Stomach smooth muscle (tissue), 2 donors: ENCODE data around the gene SPPL3.

ENCODE experiments used
- H3K27ac ChIP-seq: one replicate; pipeline ENCODE4 v1.7.0; 2013; ENCODE audit warnings: mild to moderate bottlenecking, low read length, inconsistent platforms
- H3K27me3 ChIP-seq, 2 donors: one replicate each; pipeline ENCODE4 v1.7.0; 2013; ENCODE audit warnings: low read length in 2 of 2; ENCODE audit not compliant: insufficient read depth in 2 of 2, control insufficient read depth in 1 of 2
- H3K36me3 ChIP-seq, 2 donors: one replicate each; pipeline ENCODE4 v1.7.0; 2013; ENCODE audit warnings: low read length in 2 of 2; ENCODE audit not compliant: control insufficient read depth in 2 of 2, insufficient read depth in 2 of 2
- H3K4me1 ChIP-seq: one replicate; pipeline ENCODE4 v1.7.0; 2013; ENCODE audit warnings: low read length; ENCODE audit not compliant: control insufficient read depth, insufficient read depth
- H3K4me3 ChIP-seq, 2 donors: one replicate each; pipeline ENCODE4 v1.7.0; 2013; ENCODE audit warnings: low read length in 2 of 2
- H3K9ac ChIP-seq, 2 donors: one replicate each; pipeline ENCODE4 v1.7.0; 2013; ENCODE audit warnings: low read length in 2 of 2, mild to moderate bottlenecking in 1 of 2
- H3K9me3 ChIP-seq, 2 donors: one replicate each; pipeline ENCODE4 v1.7.0; 2013; ENCODE audit warnings: low read length in 2 of 2; ENCODE audit not compliant: control insufficient read depth in 2 of 2
- donor health status: healthy.
- donor health status: Pancreatic carcinoma.

SPPL3 gene

DNA sequence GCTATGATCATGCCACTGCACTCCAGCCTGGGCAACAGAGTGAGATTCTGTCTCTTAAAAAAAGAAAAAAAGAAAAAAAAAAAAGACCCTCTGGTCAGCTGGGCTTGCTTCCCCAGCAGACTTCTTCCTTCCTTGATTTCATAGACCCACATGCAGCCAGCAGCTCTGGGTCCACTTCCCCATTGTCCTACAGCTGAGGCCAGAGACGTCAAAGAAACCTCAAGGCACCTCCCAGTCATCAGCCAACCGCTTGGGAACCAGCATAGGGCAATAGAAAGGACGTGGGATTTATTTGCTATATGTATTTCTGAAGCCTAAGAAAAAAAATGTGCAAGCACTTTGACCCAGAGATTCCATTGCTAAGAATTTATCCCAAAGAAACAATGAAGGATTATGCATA lies 35.4 kb upstream of the SPPL3 start:
- Histone ChIP-seq H3K36me3 (no peaks in the 10 kb centered on the region), H3K9ac (no peak overlapping the region), H3K27me3 (no peaks in the 10 kb centered on the region), H3K4me3 (no peak overlapping the region), H3K9me3 (no peaks in the 10 kb centered on the region), H3K4me1 (no peaks in the 10 kb centered on the region), H3K27ac (no peak overlapping the region)

DNA sequence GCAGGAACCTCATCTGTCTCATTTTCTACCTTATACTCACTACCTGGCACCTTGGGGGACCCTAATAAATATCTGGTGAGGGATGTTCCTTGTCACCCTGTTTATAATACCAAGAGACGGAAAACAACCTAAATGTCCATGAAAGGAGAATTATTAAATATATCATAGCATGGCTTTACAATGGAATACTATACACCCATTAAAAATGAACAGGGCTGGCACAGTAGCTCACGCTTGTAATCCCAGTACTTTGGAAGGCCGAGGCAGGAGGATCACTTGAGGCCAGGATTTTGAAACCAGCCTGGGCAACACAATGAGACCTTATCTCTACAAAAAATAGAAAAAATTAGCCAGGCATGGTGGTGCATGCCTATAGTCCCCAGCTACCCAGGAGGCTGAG lies 34.3 kb upstream of the SPPL3 start:
- H3K36me3 ChIP-seq, result no peaks in the 10 kb centered on the region
- H3K27ac ChIP-seq, result no peak overlapping the region
- no peak overlapping the region for H3K4me3 ChIP-seq
- no peaks in the 10 kb centered on the region for H3K4me1 ChIP-seq
- no peaks in the 10 kb centered on the region for H3K27me3 ChIP-seq
- H3K9ac ChIP-seq, result no peak overlapping the region
- H3K9me3 ChIP-seq, result no peaks in the 10 kb centered on the region

DNA sequence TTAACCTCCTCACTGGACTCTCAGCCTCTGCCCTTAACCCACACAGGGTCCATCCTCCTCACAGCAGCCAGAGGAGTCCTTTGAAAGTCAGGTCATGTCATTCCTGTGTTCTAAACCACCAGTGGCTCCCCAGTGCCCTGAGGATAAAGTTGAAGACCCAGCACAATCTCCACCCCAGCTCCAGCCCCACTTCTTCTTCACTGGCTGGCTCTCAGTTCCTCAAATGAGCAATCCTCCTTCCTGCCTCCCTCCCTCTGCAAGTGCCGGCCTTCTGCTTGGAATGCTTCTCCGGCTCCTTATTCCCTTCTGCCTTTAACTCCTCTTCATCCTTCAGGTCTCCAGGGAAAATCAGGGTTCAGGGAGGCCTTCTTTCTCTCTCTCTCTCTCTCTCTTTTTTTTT lies 32.0 kb upstream of the SPPL3 start:
- Histone ChIP-seq H3K9ac (no peak overlapping the region), H3K36me3 (no peaks in the 10 kb centered on the region), H3K27ac (no peak overlapping the region), H3K9me3 (no peaks in the 10 kb centered on the region), H3K4me3 (no peak overlapping the region), H3K4me1 (no peaks in the 10 kb centered on the region), H3K27me3 (no peaks in the 10 kb centered on the region)

DNA sequence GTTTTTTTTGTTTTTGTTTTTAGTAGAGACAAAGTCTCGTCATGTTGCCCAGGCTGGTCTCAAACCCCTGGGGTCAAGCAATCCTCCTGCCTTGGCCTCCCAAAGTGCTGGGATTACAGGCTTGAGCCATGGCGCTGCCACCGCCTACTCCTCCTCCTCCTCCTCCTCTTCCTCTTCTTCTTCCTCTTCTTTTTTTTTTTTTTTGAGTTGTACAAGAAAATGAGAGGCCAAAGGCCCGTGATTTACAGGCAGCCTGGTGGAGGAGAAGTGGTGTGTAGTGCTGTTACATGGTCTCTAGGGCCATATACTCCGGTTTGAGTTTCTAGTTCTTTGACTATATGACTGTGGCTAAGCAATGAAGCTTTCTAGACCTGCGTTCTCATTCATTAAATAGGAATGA lies 29.6 kb upstream of the SPPL3 start:
- Histone ChIP-seq H3K9ac (no peak overlapping the region), H3K9me3 (no peaks in the 10 kb centered on the region), H3K27ac (no peak overlapping the region), H3K4me3 (no peak overlapping the region), H3K36me3 (no peaks in the 10 kb centered on the region), H3K4me1 (no peaks in the 10 kb centered on the region), H3K27me3 (no peaks in the 10 kb centered on the region)

DNA sequence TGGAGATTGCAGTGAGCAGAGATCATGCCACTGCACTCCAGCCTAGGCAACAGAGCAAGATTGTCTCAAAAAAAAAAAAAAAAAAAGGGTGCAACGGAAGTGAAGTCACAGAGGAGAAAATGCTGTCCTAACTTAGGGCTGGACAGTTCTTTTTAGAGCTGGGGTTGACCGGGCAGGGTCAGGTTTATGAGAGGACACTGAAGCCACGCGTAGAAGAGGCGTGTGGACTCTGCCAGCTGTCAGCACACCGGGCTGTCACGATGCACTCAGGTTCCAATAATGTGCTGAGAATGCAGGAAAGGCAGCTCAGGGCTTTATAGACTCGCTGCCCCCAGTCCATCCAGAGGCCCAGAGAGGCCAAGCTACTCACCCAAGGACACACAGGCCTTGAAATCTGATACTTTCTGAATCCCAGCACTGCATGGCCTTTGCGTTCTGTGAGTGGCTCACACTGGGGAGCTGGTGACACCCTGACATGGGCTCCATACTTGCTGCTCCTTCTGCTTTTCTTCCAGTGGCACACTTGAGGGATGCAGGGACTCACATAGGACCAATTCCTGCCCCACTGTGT lies 28.9 kb upstream of the SPPL3 start:
- no peaks in the 10 kb centered on the region for H3K36me3 ChIP-seq
- H3K9ac ChIP-seq, result no peak overlapping the region
- no peaks in the 10 kb centered on the region for H3K4me1 ChIP-seq
- no peak overlapping the region for H3K4me3 ChIP-seq
- no peak overlapping the region for H3K27ac ChIP-seq
- no peaks in the 10 kb centered on the region for H3K27me3 ChIP-seq
- no peaks in the 10 kb centered on the region for H3K9me3 ChIP-seq

DNA sequence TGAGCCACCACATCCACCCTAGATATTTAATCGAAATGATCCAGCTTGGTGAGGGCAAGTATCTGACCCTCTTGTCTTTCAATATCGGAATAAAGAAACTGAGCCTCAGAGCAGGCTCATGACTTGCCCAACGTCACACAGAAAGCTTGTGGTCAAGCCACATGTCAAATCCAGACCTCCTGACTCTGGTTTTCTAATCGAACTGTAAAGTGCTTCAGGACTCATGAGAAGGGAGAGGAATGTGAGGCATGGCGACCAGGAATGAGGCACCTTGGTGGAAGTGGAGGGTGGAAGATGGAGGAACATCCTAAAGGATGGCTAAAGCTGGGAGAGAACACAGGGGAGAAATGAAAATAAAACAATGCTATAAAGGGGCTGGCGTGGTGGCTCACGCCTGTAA lies 27.9 kb upstream of the SPPL3 start:
- Histone ChIP-seq H3K4me3 (no peak overlapping the region), H3K9ac (no peak overlapping the region), H3K27me3 (no peaks in the 10 kb centered on the region), H3K36me3 (no peaks in the 10 kb centered on the region), H3K27ac (no peak overlapping the region), H3K4me1 (no peaks in the 10 kb centered on the region), H3K9me3 (no peaks in the 10 kb centered on the region)

DNA sequence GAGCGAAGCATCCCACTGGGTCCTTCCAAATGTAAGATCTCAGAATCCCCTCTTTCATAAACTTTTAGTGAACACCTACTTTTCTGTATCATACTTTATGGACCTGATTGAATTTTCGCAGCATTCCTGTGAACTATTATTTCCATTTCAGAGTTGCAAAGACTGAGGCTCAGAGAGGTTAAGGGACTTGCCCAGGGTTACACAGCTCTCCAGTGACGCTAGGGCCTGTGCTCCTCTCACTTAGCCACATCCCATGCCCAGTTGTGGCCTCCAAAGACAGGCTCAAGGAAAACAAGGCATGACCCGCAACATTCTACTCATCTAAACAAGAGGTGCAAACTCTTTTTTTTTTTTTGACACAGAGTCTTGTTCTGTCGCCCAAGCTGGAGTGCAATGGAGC lies 25.9 kb upstream of the SPPL3 start:
- no peaks in the 10 kb centered on the region for H3K4me1 ChIP-seq
- no peak overlapping the region for H3K27ac ChIP-seq
- H3K9me3 ChIP-seq, result no peaks in the 10 kb centered on the region
- no peak overlapping the region for H3K9ac ChIP-seq
- no peaks in the 10 kb centered on the region for H3K36me3 ChIP-seq
- no peak overlapping the region for H3K4me3 ChIP-seq
- H3K27me3 ChIP-seq, result no peaks in the 10 kb centered on the region

DNA sequence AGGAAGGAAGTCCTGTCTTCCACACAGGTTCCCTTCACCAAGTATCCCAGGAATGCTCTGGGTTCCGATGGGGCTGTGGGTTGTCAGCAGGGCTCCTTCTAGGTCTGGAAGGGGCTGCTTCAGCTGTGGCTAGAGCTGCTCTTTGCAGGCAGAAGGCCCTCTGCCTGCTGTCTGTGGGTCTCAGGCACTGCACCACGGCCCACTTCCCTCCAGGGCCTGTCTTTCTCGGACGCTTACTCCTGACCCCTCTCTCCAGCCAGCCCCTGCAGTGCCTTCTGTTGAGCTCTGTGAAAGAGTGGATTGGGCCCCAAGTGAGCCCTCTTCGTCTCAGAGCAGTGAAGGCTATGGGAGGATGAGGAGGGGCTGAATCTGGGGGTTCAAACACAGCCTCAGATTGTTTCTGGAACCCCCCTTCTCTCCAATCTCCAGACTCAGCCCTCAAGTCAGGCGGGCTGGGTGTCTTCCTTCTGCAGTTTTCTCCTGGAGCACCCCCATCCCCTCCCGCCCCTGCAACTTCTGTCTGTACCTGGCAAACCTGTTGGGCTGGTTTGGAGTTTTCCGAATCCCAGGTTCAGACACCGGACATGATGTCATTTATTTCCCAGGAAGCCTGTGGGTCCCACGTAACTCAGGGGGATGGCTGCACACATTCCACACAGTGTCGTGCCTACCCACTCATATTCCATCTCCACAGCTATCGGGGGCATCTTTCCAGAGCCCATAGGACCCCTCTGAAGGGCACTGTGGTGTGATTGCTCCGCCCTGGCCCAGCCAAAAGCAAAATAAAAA lies 24.9 kb upstream of the SPPL3 start:
- H3K4me1 ChIP-seq, result no peaks in the 10 kb centered on the region
- no peak overlapping the region for H3K27ac ChIP-seq
- no peaks in the 10 kb centered on the region for H3K27me3 ChIP-seq
- H3K9me3 ChIP-seq, result no peaks in the 10 kb centered on the region
- no peak overlapping the region for H3K4me3 ChIP-seq
- no peaks in the 10 kb centered on the region for H3K36me3 ChIP-seq
- no peak overlapping the region for H3K9ac ChIP-seq

DNA sequence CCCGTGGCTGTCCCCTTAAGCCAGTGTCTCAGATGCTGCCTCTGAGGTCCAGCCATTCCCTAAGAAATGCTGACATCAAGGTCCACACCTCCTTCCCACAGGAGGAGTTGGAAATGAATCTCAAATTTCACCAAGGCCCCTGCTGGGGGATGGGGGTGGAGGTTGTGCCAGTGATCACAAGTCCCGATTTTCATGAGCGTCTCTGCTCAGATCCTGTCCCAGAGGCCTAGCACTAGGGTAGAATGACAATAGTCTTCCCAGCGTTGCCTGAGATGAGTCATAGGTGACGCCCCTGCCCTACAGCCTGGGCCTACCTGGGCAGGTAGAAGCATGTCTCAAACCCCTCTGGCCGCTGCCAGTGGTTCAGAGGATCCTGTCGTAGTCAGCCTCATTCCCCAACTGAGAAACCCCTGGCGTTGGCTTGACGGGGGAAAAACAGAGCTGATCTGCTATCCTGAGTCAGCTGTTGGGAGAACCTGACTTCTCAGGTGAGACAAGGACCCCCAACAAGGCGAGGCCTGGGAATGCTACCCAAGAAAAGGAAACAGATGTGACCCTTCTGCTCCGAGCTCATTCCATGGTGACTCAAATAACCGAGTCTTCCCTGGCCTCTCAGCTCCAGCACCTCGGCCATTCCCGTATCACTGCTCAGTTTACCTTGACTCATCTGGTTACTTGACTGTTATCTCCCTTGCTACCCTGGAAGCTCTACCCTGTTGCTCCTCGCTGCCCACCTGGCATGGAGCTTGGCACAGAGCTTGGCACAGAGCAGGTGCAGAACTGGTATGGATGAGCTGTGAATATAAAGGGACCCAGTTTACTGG lies 21.8 kb upstream of the SPPL3 start:
- Histone ChIP-seq H3K27me3 (no peaks in the 10 kb centered on the region), H3K27ac (no peak overlapping the region)

DNA sequence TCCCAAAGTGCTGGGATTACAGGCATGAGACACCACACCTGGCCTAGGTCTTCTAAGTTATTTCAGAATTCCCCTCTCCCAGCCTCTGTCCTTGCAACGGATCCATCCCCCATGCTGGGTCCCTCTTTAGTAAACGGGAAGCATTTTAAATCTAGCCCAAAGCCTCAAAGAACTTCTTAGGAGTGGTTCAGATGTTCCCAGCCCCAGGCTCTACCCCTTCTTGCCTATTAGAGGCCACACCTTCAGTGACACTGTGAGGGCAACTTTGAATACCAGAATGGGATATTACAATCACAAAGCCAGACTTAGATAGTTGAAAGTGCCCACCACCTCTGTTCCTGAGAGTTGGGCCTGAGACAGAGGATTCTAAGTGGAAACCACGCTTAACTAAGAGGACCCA lies 18.1 kb upstream of the SPPL3 start:
- Histone ChIP-seq H3K27ac (no peak overlapping the region), H3K4me1 (no peaks in the 10 kb centered on the region), H3K4me3 (no peak overlapping the region), H3K9me3 (peaks cover 2 to 4% of the 10 kb centered on the region in 2 donors), H3K9ac (no peak overlapping the region), H3K36me3 (no peaks in the 10 kb centered on the region), H3K27me3 (no peaks in the 10 kb centered on the region)

More for the DNA sequence above, 21.8 kb upstream of the SPPL3 start:
- Histone ChIP-seq H3K9me3 (no peaks in the 10 kb centered on the region), H3K9ac (no peak overlapping the region), H3K36me3 (no peaks in the 10 kb centered on the region), H3K4me1 (no peaks in the 10 kb centered on the region), H3K4me3 (no peak overlapping the region)

DNA sequence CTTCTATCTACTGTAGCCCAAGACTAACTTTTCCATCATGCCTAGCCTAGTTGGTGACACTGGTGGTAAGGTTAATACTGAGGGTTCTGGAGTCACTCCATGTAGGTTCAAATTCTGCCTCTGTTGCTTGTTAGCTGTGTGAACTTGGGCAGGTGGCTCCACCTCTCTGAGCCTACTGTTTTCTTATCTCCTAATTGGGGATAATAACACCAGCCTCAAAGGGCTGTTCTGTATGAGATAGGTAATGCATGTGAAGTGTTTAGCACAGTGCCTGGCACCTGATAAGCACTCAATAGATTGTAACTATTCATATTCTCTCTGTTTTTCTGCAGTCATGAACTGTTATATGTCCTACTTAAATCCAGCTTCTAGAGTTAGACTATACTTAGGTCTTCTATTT lies 17.5 kb upstream of the SPPL3 start:
- Histone ChIP-seq H3K27me3 (no peaks in the 10 kb centered on the region), H3K9ac (no peak overlapping the region), H3K27ac (no peak overlapping the region), H3K4me3 (no peak overlapping the region), H3K9me3 (peaks cover 3 to 4% of the 10 kb centered on the region in 2 donors), H3K4me1 (no peaks in the 10 kb centered on the region), H3K36me3 (no peaks in the 10 kb centered on the region)
